ENCODE results near the gene TMC8. TPM values are rescaled to one million over a fixed set of nuclear protein-coding genes. Genes with fewer than 3 reads are reported as not detected.

The TMC8 gene
- total and polyA plus RNA-seq, 4 donors: 1.3 to 14.5 (median 5.0) TPM

GRCh38 chr17:78175643-78175981, 45.0 kb downstream of the TMC8 start:
- Histone ChIP-seq H3K4me1 (ENCODE audit: control insufficient read depth in 4 of 4, insufficient read depth in 4 of 4, low read length in 3 of 4) (peaks cover 13 to 51% (median 34%) of the 10 kb centered on the region in 4 donors), H3K27ac (ENCODE audit: low read depth in 1 of 2, low read length in 2 of 2) (peak overlapping the region; percentile 69 to 76)
- WGBS: 69% methylated on average over 14 of the region's 14 CpGs

GRCh38 chr17:78176548-78177025, 46.0 kb downstream of the TMC8 start:
- Histone ChIP-seq H3K4me3 (ENCODE audit: low read depth in 1 of 3, low read length in 3 of 3) (no peak overlapping the region), H3K9ac (ENCODE audit: low read depth in 1 of 2, low read length in 2 of 2) (no peak overlapping the region), H3K27me3 (ENCODE audit: control insufficient read depth in 4 of 4, insufficient read depth in 4 of 4, low read length in 3 of 4) (no peaks in the 10 kb centered on the region), H3K4me1 (ENCODE audit: control insufficient read depth in 4 of 4, insufficient read depth in 4 of 4, low read length in 3 of 4) (peaks cover 13 to 51% (median 34%) of the 10 kb centered on the region in 4 donors), H3K9me3 (ENCODE audit: control insufficient read depth in 4 of 4, low read length in 3 of 4) (no peaks in the 10 kb centered on the region), H3K36me3 (ENCODE audit: control insufficient read depth in 4 of 4, insufficient read depth in 3 of 4, low read depth in 1 of 4, low read length in 3 of 4) (peaks cover 0 to 10% (median 2%) of the 10 kb centered on the region in 4 donors), H3K27ac (ENCODE audit: low read depth in 1 of 2, low read length in 2 of 2) (no peak overlapping the region)
- WGBS: 40% methylated on average over 14 of the region's 14 CpGs
- peak; percentile 85 for DNase-seq (ENCODE audit: low spot score)
- TF ChIP-seq REST (IDR thresholded peaks at IDR 0.05) (no peak), FOXA1 (IDR thresholded peaks at IDR 0.05) (no peak), RAD21 (IDR thresholded peaks at IDR 0.05) (peak; percentile 67 to 88), ATF3 (IDR thresholded peaks at IDR 0.05) (no peak), SP1 (IDR thresholded peaks at IDR 0.05) (no peak), HNF4A (conservative IDR thresholded peaks at IDR 0.05) (no peak), JUND (IDR thresholded peaks at IDR 0.05) (no peak), ZBTB33 (IDR thresholded peaks at IDR 0.05) (no peak), RXRA (IDR thresholded peaks at IDR 0.05) (peak in 1 of 2 donors; percentile 14), EGR1 (IDR thresholded peaks at IDR 0.05; ENCODE audit: low read depth in 2 of 2) (no peak), CTCF (IDR thresholded peaks at IDR 0.05; ENCODE audit: low read depth, low read length, missing input control) (peak; percentile 70), MAX (IDR thresholded peaks at IDR 0.05) (no peak), FOXA2 (IDR thresholded peaks at IDR 0.05) (no peak)

More at GRCh38 chr17:78175643-78175981, 45.0 kb downstream of the TMC8 start:
- no peak for DNase-seq (ENCODE audit: low spot score)
- TF ChIP-seq CTCF (IDR thresholded peaks at IDR 0.05; ENCODE audit: low read depth, low read length, missing input control) (no peak), ZBTB33 (IDR thresholded peaks at IDR 0.05) (no peak), FOXA2 (IDR thresholded peaks at IDR 0.05) (no peak), TAF1 (conservative IDR thresholded peaks at IDR 0.05) (no peak)
- Histone ChIP-seq H3K9me3 (ENCODE audit: control insufficient read depth in 4 of 4, low read length in 3 of 4) (no peaks in the 10 kb centered on the region), H3K9ac (ENCODE audit: low read depth in 1 of 2, low read length in 2 of 2) (no peak overlapping the region), H3K27me3 (ENCODE audit: control insufficient read depth in 4 of 4, insufficient read depth in 4 of 4, low read length in 3 of 4) (no peaks in the 10 kb centered on the region), H3K36me3 (ENCODE audit: control insufficient read depth in 4 of 4, insufficient read depth in 3 of 4, low read depth in 1 of 4, low read length in 3 of 4) (peaks cover 0 to 19% (median 3%) of the 10 kb centered on the region in 4 donors), H3K4me3 (ENCODE audit: low read depth in 1 of 3, low read length in 3 of 3) (peak overlapping the region in 1 of 3 donors; percentile 11)

All from liver (tissue), 9 donors.